SK-N-SH treated with all-trans-retinoic acid at 6 μM for 48 hours (cell line): ENCODE results near the gene PCBP3.

Source experiments
- ATAC-seq: fragments of 200-7000 bp; cut with Tn5 transposase; 3 replicates; pipeline ENCODE4 v1.9.1; 2020; ENCODE audit warnings: mild to moderate bottlenecking, moderate library complexity
- BACH2 ChIP-seq: fragments of 250-450 bp; sonication (Bioruptor Pico); IDR thresholded peaks from 2 replicates; pipeline ENCODE4 v1.9.0; 2021; ENCODE audit warnings: mild to moderate bottlenecking, borderline replicate concordance
- CREB5 ChIP-seq: fragments of 250-450 bp; sonication (Bioruptor Pico); IDR thresholded peaks from 2 replicates; pipeline ENCODE4 v1.5.1; 2020; ENCODE audit warnings: low read depth, mild to moderate bottlenecking, moderate library complexity
- CSDC2 ChIP-seq: fragments of 250-450 bp; sonication (Bioruptor Pico); IDR thresholded peaks from 2 replicates; pipeline ENCODE4 v1.5.0; 2020; ENCODE audit warnings: mild to moderate bottlenecking, moderate library complexity
- ISL1 ChIP-seq: fragments of 250-450 bp; sonication (Bioruptor Pico); IDR thresholded peaks from 2 replicates; pipeline ENCODE4 v2.1.2; 2022; ENCODE audit warnings: mild to moderate bottlenecking, moderate library complexity
- PATZ1 ChIP-seq: fragments of 250-450 bp; sonication (Bioruptor Pico); IDR thresholded peaks from 2 replicates; pipeline ENCODE4 v1.8.0; 2020; ENCODE audit warnings: mild to moderate bottlenecking, moderate library complexity, borderline replicate concordance
- POU6F1 ChIP-seq: fragments of 250-450 bp; sonication (Bioruptor Pico); IDR thresholded peaks from 2 replicates; pipeline ENCODE4 v1.8.0; 2021; ENCODE audit warnings: low read depth, mild to moderate bottlenecking, moderate library complexity, borderline replicate concordance
- PPARA ChIP-seq: fragments of 250-450 bp; sonication (Bioruptor Pico); IDR thresholded peaks from 2 replicates; pipeline ENCODE4 v1.5.0; 2020; ENCODE audit warnings: mild to moderate bottlenecking, borderline replicate concordance
- RARB ChIP-seq: fragments of 250-450 bp; sonication (Bioruptor Pico); IDR thresholded peaks from 2 replicates; pipeline ENCODE4 v1.8.0; 2021; ENCODE audit warnings: mild to moderate bottlenecking, moderate library complexity
- TCF4 ChIP-seq: fragments of 250-450 bp; sonication (Bioruptor Pico); IDR thresholded peaks from 2 replicates; pipeline ENCODE4 v1.8.0; 2021; ENCODE audit warnings: mild to moderate bottlenecking, moderate library complexity, borderline replicate concordance
- TOX ChIP-seq: fragments of 250-450 bp; sonication (Bioruptor Pico); IDR thresholded peaks from 2 replicates; pipeline ENCODE4 v1.8.0; 2021; ENCODE audit warnings: mild to moderate bottlenecking, moderate library complexity, borderline replicate concordance
- TSHZ2 ChIP-seq: fragments of 250-450 bp; sonication (Bioruptor Pico); IDR thresholded peaks from 2 replicates; pipeline ENCODE4 v1.5.0; 2020; ENCODE audit warnings: mild to moderate bottlenecking, moderate library complexity
- ZFP3 ChIP-seq: fragments of 250-450 bp; sonication (Bioruptor Pico); IDR thresholded peaks from 2 replicates; pipeline ENCODE4 v1.5.0; 2020; ENCODE audit warnings: mild to moderate bottlenecking, moderate library complexity
- ZFP30 ChIP-seq: fragments of 450-650 bp; formaldehyde crosslinking; IDR thresholded peaks from 2 replicates; pipeline ENCODE4 v1.5.0; 2022; ENCODE audit warnings: mild to moderate bottlenecking, moderate library complexity
- ZNF565 ChIP-seq: fragments of 450-650 bp; formaldehyde crosslinking; conservative IDR thresholded peaks from 2 replicates; pipeline ENCODE4 v1.5.0; 2020; ENCODE audit warnings: low read depth, mild to moderate bottlenecking, moderate library complexity
- ZNF70 ChIP-seq: fragments of 450-650 bp; formaldehyde crosslinking; IDR thresholded peaks from 2 replicates; pipeline ENCODE4 v1.5.0; 2020; ENCODE audit warnings: mild to moderate bottlenecking, moderate library complexity
- ZNF8 ChIP-seq: fragments of 450-650 bp; formaldehyde crosslinking; IDR thresholded peaks from 2 replicates; pipeline ENCODE4 v1.5.0; 2020; ENCODE audit warnings: mild to moderate bottlenecking, moderate library complexity

PCBP3 gene

GRCh38 chr21:45940621-45941337 is 297.3 kb downstream of the PCBP3 start:
- ATAC-seq: no peak
- no peak for TF ChIP-seq TCF4
- no peak for TF ChIP-seq PPARA (CRISPR knock-in tag)
- no peak for TF ChIP-seq ISL1
- no peak for TF ChIP-seq CSDC2 (CRISPR knock-in tag)
- no peak for TF ChIP-seq ZNF565 (CRISPR knock-in tag)
- no peak for TF ChIP-seq ZNF8 (CRISPR knock-in tag)
- no peak for TF ChIP-seq TOX (CRISPR knock-in tag)

GRCh38 chr21:45941338-45941710 is 297.8 kb downstream of the PCBP3 start:
- no peak for ATAC-seq

More at GRCh38 chr21:45941338-45941710, 297.8 kb downstream of the PCBP3 start:
- TF ChIP-seq TOX (CRISPR knock-in tag) (no peak), TSHZ2 (CRISPR knock-in tag) (no peak), PPARA (CRISPR knock-in tag) (no peak), POU6F1 (no peak), CSDC2 (CRISPR knock-in tag) (no peak), RARB (no peak), ZNF565 (CRISPR knock-in tag) (no peak), PATZ1 (CRISPR knock-in tag) (no peak), ZNF8 (CRISPR knock-in tag) (no peak), ZNF70 (CRISPR knock-in tag) (no peak), BACH2 (CRISPR knock-in tag) (no peak), ZFP30 (no peak), ZFP3 (CRISPR knock-in tag) (no peak), CREB5 (no peak)
